GM19239 (cell line): ENCODE measurements around the gene MYPOP.
"Not testable (repeated sequence)": the region's sequence is repeated elsewhere in the genome, so short reads cannot be mapped to it uniquely, and the experiment has no call there.

Source experiments
- DNase-seq: peaks from one replicate; pipeline ENCODE4 v3.0.0; 2011; ENCODE audit warnings: low spot score; ENCODE audit not compliant: insufficient read length
- FAIRE-seq: peaks from 2 replicates; lab custom pipeline; 2011; peaks lifted over from hg19 to GRCh38; lab: Jason Lieb, UNC

The MYPOP gene

DNA sequence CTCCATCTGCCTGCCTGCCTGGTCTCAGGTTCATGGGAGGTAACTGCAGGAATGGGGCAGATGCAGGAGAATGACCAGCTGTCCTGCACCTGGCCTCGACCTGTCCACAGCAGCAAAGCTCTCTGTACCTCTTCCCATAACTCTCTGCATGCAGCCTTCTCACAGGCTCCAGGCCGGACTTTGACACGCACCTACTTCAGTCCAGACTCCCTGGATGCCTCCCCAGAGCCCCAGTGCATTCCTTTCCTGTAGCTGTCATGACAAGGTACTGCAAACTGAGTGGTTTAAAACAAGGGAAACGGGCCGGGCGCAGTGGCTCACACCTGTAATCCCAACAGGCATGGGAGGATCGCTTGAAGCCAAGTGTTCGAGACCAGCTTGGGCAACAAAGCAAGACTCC lies 8.9 kb upstream of the MYPOP start:
- DNase-seq = no peak
- FAIRE-seq = no peak

DNA sequence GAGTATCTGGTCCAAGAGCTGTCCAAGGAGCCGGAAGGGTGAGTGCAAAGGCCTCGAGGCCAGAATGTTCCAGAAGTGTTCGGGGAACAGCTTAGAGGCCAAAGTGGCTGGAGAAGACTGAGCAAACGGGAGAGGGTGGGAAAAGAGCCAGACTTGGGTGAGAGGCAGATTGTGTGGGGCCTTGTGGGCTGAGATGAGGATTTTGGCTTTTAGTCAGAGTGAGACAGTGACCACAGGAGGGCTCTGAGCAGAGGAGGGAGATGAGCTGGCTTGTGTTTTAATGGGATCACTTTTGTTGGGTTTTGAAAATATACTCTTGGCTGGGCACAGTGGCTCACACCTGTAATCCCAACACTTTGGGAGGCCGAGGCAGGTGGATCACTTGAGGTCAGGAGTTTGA lies 6.5 kb upstream of the MYPOP start:
- FAIRE-seq = no peak
- DNase-seq = no peak

DNA sequence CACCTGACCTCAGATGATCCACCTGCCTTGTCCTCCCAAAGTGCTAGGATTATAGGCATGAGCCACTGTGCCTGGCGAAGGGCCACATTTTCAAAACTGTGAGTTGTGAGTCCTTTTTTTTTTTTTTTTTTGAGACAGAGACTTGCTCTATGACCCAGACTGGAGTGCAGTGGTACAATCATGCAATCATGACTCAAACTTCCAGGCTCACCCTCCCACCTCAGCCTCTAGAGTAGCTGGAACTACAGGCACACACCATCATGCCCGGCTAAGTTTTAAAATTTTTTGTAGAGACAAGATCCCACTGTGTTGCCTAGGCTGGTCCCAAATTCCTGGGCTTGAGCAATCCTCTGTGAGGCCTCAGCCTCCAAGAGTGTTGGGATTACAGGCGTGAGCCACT lies 3.8 kb upstream of the MYPOP start:
- no peak for FAIRE-seq
- DNase-seq = no peak

DNA sequence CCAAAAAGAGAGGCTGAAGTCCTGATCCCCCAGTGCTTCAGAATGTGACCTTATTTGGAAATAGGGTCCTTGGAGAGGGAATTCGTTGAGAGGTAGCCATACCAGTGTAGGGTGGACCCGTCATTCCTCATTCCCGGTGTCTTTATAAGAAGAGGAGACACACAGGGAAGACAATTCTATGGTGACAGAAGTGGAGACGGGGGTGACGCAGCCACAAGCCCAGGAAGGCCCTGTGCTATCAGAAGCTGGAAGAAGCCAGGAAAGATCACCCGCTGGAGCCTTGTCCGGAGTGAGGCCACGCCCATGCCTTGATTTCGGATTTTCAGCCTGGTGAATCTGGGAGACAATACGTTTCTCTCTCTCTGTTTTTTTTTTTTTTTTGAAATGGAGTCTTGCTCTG lies 2.6 kb upstream of the MYPOP start:
- no peak for DNase-seq
- no peak for FAIRE-seq

DNA sequence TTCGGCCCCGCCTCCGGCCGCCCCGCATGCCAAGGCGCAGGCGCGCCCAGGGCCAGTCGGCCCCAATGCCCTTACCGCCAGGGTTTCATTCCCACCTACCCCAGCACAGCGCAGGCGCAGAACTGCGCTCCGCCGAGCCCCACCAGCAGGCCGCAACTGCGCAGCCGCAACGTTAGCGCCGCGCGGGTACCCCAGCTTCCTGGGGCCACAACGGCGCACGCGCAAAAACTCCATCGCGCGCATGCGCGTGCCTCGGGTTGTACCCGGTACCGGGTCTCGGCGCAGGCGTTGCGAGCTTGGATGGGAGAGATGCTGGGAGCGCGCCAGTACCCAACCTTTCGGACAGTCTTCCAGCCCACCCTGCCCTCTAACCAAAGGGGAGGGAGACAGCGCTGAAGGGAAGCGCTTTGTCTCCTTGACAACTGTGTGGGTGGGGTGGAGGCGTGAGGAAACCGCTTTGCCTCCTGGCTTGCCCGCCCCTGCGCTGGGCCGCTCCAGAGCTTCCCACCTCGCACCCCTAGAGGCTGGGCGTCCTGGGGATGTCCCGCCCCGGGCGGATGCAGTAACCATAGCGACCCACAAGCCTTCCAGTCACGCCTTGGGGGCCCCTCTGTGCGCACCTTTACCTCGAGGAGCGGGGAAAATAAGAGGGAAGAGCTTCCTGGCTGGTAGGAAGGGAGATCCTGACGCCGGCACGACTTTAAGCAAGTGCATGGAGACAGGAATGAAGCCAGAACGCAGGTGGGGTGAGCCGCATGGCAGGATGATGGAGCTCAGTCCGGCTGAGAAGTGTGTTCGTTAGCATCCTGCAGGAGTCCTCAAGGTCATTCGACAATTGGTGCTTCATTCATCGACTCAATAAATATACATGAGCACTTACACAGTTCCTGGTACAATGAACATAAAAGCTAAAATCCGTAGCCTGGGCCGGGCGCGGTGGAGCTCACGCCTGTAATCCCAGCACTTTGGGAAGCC lies 525 bp upstream of the MYPOP start:
- peak; percentile 98 for FAIRE-seq

DNA sequence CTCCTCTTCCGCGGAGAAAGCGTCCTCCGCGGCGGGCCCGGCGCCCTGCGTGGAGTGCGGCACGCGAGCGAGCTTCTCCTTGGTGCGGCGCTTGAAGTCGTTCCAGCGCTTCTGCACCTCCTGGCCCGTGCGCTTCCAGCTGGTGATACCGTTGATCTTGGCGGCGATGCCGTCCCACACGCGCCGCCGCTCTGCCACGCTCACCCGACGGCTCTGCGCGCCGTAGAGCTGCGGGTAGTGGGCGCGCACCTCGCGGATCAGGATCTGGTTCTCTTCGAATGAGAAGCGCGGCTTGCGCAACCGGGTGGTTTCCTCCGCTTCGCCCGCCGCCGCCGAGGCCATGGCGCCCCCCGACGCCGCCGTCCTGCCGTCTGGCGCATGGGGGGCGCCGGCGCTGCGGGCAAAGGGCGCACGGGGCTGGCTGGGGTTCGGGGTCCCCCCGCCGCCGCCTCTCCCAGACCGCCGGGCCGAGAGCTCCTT lies 941 bp downstream of the MYPOP start:
- DNase-seq (no peak), FAIRE-seq (no peak)

More for the DNA sequence above, 525 bp upstream of the MYPOP start:
- DNase-seq = peak; percentile 99

DNA sequence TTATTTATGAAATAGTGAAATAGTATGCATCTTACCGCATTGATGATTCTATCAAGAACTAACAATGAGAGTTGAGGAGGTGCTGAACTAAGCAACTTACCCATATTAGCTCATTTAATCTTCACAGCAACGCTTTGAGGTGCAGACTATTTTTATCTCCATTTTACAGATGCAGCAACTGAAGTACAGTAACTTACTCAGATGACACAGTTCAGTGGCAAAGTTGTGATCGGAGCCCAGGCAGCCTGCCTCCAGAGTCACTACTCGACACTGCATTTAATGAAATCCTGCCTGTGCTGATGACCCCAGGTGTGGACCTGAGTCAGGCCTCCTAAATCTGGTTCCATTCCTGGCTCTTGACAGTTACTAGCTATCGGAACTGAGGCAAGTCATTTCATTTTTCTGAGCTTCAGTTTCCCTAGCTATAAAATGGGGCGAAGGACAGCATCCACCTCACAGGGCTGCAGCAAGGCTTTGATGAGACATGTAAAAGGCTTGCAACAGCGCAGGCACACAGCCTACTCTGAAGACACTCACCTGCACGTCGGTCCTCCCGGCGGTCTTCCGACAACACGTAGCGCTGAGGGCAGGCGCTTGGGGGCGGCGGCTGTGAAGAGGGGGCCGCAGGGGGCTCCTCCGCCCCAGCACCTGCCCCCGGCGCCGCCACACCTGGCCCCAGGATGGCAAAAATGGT lies 1.5 kb downstream of the MYPOP start:
- DNase-seq (no peak), FAIRE-seq (no peak)

DNA sequence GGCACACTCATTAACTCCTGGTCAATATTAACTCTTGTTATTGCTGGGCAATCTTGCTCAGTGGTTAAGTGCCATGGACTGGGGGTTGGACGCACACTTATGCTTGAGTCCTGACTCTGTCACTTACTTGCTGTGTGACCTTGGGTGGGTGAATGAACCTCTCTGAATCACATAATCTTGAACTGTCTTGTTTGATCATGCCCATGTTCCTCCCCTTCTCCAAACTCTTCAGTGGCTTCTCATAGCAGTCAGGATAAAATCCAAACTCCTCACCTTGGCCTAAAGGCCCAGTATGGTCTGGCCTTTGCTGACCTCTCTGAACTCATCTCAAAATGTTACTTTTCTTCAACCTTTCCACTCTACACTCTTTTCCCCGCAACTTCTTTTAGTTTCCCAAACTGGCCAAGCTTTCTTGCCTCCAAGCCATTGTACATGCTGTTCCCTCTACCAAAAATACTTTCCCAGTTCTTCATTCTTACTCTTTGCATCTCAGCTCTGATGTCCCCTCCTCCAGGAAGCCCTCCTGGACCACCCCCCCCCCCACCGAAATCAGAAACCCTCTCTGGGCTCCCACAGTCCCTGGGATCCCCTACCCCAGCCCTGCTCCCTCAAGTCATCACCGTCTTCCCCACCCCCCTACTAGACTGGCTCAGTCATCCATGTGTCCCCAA lies 2.4 kb downstream of the MYPOP start:
- FAIRE-seq = no peak
- no peak for DNase-seq

DNA sequence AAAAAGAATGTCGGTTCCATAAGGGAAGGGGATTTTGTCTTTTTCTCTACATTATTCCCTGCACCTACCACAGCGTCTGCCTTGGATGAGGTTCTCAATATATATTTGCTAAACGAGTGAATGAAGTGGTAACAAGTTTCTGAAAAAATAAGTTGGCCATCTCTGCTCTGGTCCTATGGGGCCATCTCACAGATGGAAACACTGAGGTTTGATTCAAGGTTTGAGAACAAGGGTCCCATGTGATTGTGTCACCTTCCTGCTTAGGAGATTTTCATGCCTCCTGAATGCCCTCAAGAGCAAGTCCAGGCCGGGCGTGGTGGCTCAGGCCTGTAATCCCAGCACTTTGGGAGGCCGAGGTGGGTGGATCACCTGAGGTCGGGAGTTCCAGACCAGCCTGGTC lies 3.2 kb downstream of the MYPOP start:
- no peak for FAIRE-seq
- DNase-seq = no peak

DNA sequence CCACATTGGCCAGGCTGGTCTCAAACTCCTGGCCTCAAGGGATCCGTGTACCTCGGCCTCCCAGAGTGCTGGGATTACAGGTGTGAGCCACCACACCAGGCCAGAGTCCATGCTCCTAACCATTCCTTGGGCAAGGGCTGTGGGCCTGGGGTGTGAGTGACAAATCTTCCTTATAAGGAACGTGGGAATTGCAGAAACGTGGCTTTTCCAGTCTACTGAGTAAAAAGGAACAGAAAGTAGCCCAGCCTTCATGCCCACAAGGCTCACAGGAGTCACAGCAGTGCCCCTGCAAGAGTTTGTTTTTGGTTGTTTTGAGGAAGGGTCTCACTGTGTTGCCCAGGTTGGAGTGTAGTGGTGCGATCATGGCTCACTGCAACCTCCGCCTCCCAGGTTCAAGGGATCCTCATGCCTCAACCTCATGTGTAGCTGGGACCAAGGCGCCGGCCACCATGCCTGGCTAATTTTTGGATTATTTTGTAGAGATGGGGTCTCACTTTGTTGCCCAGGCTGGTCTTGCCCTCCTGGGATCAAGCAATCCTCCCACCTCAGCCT lies 5.1 kb downstream of the MYPOP start:
- no peak for DNase-seq
- FAIRE-seq = no peak

DNA sequence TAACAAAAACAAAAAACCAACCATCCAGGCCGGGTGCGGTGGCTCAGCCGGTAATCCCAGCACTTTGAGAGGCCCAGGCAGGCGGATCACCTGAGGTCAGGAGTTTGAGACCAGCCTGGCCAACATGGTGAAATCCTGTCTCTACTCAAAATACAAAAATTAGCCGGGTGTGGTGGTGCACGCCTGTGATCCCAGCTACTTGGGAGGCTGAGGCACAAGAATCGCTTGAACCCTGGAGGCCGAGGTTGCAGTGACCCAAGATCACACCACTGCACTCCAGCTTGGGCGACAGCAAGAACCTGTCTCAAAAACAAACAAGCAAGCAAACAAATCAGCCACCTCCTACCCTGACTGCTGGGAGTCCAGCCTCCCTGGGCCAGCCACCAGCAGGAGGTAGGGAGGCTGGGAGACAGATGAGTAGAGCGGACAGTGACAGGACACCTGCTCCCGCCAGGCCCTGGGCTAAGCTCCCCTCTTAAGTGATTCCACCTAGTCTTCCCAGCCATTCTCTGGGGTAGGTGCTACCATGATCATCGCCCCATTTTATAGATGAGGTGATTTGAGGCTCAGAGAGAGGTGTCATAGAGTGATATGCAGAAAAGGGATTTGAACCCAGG lies 6.3 kb downstream of the MYPOP start:
- not testable (repeated sequence) for DNase-seq, FAIRE-seq

DNA sequence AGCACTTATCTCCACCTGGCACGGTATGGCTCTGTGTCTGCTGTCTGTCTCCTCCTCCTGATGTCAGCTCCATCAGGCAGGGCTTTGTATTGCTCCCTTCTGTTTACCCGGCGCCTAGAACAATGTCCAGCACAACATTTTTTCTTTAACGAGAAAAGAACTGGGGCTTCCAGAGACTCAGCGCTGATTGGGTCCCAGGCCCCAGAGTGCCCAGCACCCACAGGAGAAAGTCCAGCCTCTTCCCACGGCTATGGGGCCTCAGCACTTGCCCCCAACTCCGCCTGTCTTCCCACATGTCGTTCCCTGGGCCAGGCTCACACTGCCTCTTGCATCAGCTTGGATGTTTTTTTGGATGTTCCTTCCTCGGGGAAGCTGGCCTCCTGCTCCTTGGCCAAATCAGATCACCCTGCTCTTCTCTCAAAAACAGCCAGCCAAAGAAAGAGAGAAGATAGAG lies 6.9 kb downstream of the MYPOP start:
- DNase-seq = no peak
- FAIRE-seq = no peak

DNA sequence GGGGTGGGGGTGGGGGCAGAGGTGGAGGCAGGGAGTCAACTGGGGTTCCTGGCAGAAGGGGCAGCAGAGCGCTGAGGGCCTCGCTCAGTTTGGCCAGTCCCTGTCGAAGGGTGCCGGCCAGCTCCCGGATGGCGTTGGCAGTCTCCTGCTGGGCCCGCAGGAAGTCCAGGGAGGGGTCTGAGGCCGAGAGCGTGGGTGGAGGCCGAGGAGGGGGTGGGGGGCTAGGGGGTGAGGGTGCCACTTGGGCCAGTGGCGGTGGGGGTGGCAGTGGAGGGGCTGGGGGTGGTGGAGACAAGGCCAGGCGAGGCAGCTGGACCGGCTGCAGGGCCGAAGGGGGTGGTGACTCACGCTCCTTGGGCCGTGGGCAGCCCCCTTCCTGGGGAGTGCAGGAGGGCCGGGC lies 11.5 kb downstream of the MYPOP start:
- DNase-seq = no peak
- no peak for FAIRE-seq

DNA sequence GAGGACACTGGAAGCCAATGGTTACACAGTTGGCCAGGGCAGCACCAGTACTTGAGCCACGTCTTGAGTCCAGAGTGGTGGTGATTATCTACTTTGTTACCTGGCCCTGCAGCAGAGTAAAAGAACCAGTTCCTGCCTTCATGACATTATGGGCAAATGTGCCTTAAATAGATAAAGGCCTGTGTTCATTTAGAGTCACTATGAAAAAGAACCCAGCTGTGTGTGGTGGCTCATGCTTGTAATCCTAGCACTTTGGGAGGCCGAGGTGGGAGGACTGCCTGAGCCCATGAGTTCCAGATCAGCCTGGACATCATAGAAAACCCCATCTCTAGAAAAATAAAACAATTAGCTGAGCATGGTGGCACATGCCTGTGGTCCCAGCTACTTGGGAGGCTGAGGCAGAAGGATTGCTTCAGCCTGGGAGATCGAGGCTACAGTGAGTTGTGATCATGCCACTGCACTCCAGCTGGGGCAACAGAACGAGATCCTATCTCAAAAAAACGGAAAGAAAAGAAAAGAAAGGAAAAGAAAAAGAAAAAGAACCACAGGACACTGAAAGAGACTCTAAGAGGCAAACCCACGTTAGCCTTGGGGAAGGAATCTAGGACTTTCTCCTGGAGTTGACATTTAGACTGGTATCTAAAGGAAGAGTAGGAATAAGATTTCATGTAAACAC lies 13.1 kb downstream of the MYPOP start:
- DNase-seq (no peak), FAIRE-seq (no peak)

DNA sequence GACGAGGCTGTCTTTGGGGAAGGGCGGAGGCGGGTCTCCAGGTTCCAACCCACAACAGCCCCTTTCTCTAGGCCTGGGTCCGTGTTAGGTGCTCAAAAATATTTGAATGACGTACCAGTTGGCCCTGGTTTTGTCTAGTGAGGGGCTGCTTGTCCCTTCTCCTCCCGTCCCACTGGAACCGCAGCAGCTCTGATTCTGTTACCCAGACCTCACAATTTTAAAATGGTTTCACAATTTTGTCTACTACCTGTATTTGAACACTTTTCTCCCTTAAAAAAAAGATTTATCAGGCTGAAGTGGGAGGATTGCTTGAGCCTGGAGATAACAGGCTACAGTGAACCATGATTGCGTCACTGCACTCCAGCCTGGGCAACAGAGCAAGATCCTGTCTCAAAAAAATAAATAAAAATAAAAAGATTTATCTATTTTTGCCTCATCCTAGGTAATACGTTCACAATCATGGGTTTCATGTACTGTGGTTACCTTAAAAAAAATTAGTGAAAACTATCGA lies 15.2 kb downstream of the MYPOP start:
- FAIRE-seq (peak; percentile 23), DNase-seq (no peak)

DNA sequence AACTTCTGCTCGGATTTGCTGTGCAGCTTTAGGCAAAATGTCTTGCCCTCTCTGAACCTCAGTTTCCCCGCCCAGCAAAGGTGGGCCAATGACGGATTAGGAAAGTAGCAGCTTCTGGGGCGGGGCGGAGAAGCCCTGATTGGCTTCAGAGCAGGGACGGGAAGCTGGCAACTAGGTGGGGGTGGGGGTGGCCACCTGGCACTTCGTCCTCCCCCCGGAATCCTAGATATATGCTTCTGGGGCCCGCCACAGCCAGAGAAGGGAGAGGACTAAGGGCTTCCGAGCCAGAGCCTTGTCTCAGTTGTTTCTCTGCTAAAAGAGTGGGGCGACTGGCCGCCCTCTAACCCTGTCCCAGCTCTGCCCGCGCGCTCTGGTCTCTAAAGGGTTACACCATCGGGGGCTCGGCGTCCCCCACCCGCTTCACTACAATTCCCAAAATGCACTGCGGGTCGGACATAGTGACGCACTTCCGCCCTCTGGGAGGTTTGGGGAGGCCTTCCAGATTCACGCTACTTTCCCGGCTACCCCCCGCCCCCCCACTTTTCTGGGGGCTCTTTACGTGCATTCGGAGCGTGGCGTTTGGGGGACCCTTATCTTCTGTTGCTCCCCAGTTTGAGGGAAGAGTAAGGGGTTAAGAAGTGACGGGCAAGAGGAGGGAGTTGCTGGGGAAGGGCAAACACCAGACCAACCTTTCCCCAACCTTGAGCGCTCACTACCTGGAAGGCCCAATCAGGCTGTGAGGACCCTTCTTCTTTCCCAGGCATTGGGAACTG lies 15.8 kb downstream of the MYPOP start:
- FAIRE-seq = peak; percentile 98
- peak; percentile 88 for DNase-seq

DNA sequence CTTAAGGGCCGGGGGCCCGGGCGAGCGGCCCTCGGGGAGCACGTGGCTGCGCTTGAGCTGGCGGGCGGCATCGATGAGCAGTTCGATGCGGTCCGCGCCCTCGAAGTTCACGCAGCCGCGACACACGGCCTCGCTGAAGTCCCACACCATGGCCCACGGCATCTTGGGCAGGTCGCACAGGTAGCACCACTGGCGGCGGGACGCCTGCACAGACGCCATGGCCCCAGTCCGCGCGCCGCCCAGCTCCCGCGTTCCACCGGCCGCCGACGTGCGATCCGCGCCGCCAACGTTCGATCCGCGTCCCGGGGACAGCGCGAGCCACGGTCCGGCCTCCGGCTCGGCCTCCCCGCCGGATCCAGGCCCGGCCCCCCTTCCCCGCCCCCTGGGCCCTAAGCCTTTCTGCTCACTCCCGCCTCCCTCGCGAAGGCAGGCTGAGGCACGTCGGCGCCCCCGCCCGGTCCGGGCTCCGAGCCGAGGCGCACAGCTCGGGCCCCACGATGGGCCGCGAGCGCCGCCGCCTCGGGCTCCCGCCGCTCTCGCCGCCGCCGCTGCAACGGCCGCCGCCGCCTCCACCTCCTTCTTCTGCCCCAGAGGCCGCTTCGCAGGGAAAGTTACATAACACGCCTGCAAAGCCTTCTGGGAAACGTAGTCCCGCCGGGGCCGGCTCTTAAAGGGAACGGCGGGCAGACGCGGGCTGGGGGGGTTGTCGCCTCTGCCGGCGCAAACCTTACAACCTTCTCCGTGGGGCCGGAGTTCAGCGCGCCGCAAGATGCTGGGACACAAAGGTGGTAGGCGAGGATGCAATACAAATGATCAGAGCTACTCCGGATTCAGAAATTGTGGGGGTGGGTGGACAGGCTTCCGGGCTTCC lies 16.6 kb downstream of the MYPOP start, which contains the start of gene IRF2BP1:
IRF2BP1 (minus strand) TSS at position 586 of the 871 bp plus-strand sequence; CDS start at position 219, 367 bp downstream.
- FAIRE-seq = no peak
- DNase-seq = peak; percentile 89
